Mononuclear cell (primary cell): ENCODE measurements around the gene TTC39C. TPM values are rescaled to one million over a fixed set of nuclear protein-coding genes. Genes with fewer than 3 reads are reported as not detected.

ENCODE experiments used
- H3K27me3 ChIP-seq: 2 replicates; pipeline ENCODE4 v1.6.0; 2011; ENCODE audit warnings: low read length, control low read depth; ENCODE audit not compliant: insufficient read depth
- H3K4me1 ChIP-seq: 2 replicates; pipeline ENCODE4 v1.5.1; 2011; ENCODE audit warnings: mild to moderate bottlenecking, low read length, control low read depth; ENCODE audit not compliant: insufficient read depth
- H3K4me3 ChIP-seq: 2 replicates; pipeline ENCODE4 v1.5.1; 2011; ENCODE audit warnings: mild to moderate bottlenecking, low read length, moderate library complexity
- H3K9me3 ChIP-seq: 2 replicates; pipeline ENCODE4 v1.5.1; 2011; ENCODE audit warnings: low read depth, mild to moderate bottlenecking, control low read depth, low read length
- total RNA-seq: library from RNA; depleted of rRNA; stranded (reverse); fragments of >200 nt; gene quantifications from one replicate; pipeline ENCODE4 v1.2.3, GENCODE V29; 2012

The TTC39C gene
- total RNA-seq, 1 donor: 81.8 TPM

DNA sequence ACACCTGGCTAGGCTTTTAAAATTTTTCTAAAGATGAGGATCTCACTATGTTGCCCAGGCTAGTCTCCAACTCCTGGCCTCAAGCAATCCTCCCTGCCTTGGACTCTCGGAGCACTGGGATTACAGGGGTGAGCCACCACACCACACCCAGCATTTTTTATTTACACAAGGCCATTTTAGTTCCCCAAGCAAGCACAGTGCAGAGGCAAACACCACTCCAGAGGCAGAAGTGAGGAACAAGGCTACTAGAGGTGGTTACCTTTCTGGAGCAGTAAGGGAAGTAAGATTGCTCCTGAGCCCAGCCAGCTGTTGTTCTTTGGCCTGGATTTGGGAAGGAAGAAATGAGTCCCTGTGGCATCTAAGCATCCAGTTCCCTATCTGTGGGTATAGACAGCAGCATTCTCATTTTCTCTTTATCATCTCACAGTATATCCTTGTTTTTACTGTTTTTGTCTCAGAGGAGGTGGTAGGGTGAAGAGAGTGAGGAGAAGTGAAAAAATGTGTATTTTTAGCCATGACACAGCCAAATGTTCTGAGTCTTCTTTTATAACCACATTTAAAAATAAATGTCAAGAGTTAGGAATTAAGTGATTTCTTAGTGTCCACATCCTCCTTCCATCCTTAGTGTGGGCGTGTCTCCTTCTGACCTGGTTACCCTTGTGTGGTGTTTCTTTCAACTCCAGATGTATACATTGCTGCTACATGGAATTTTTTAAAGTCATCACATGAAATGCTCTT is 10.5 kb upstream of the TTC39C start:
- Histone ChIP-seq H3K27me3 (no peaks in the 10 kb centered on the region), H3K4me1 (peaks cover 45% of the 10 kb centered on the region), H3K9me3 (no peaks in the 10 kb centered on the region), H3K4me3 (no peak overlapping the region)

DNA sequence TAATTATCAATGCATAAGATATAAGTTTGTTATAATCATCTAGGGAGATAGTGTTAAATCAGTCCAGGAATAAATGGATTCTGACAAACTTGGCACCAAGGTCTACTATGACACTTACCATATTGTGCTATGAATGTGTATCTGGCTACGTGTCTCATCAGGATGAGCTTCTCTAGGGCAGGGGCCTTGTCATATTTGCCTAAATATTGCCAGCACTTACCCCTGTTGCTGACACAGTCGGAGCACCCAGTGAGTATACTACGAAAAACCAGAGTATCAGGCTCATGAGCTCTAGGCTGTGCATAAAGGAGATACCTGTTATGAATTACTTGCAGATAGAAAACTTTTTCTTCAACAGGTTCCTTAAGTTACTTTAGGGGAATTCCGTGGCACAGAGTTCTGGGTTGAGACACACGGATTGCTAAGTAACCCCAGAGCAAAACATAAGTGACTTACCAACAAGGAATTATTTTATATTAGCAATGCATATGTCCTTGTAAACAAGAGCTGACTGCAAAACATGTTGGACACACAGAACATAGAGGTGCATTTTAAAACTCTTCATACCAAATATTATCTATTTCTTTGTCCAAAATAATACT is 7.7 kb upstream of the TTC39C start:
- no peak overlapping the region for H3K4me3 ChIP-seq
- peaks cover 60% of the 10 kb centered on the region for H3K4me1 ChIP-seq
- no peaks in the 10 kb centered on the region for H3K9me3 ChIP-seq
- no peaks in the 10 kb centered on the region for H3K27me3 ChIP-seq

DNA sequence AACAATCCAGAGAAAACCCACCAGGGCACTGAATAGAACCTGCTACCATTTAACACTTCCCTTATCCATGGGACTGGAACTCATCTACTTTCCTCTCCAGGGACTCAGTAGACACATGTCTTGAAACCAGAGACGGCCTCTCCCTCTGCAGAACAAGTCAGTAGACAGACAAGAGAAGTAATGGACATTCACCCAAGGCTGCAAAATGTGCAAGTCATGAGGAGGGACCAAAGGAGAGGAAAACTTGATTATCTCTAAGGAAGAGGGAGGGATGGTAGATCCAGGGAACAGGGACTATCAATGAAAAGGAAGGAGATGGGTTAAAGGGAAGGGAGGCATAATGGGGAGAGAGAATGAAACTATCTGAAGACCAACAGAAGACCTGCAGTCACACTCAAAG is 5.3 kb upstream of the TTC39C start:
- Histone ChIP-seq H3K4me1 (peaks cover 59% of the 10 kb centered on the region), H3K27me3 (no peaks in the 10 kb centered on the region), H3K4me3 (no peak overlapping the region), H3K9me3 (no peaks in the 10 kb centered on the region)

DNA sequence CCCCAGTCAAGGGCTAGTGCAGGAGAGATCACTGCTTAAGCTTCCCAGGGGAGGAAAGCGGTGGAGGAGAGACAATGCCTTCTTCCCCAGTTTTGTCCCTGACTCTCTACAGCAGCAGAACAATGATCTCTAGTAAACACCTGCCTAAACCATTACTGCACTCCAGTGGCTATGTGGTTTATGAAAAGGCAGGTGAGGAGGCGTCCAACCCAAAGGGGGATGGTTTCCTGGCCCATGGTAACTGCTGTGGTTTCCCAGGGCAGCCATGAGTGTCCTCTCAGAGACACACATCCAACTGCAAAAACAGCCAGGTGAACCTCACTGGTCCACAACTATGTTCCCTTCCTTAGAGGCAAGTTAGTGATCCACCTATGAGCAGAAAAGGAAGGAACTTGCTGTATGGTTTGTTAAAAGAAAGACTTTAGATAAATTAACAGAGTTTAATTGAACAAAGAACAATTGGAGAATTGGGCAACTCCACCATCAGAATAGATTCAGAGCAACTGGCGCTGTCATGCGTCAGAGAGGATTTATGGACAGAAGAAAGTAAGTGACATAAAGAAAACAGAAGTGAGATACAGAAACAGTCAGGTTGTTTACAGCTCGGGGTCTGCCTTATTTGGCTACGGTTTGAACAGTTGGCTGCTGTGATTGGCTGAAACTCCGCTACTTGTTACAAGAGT is 4.8 kb upstream of the TTC39C start:
- H3K27me3 ChIP-seq: no peaks in the 10 kb centered on the region
- no peak overlapping the region for H3K4me3 ChIP-seq
- H3K9me3 ChIP-seq: no peaks in the 10 kb centered on the region
- H3K4me1 ChIP-seq: peaks cover 54% of the 10 kb centered on the region

DNA sequence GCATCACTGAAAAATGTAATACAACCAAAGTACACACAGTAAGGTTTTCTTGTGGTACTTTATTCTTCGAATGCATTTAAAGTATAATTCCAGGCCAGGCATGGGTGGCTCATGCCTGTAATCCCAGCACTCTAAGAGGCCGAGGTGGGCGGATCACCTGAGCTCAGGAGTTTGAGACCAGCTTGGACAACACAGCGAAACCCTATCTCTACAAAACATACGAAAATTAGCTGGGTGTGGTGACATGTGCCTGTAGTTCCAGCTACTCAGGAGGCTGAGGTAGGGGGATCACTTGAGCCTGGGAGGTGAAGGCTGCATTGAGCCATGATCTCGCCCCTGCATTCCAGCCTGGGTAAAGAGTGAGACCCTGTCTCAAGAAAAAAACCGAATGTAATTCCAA is 3.9 kb upstream of the TTC39C start:
- Histone ChIP-seq H3K27me3 (no peaks in the 10 kb centered on the region), H3K4me1 (peaks cover 58% of the 10 kb centered on the region), H3K4me3 (no peak overlapping the region), H3K9me3 (no peaks in the 10 kb centered on the region)

DNA sequence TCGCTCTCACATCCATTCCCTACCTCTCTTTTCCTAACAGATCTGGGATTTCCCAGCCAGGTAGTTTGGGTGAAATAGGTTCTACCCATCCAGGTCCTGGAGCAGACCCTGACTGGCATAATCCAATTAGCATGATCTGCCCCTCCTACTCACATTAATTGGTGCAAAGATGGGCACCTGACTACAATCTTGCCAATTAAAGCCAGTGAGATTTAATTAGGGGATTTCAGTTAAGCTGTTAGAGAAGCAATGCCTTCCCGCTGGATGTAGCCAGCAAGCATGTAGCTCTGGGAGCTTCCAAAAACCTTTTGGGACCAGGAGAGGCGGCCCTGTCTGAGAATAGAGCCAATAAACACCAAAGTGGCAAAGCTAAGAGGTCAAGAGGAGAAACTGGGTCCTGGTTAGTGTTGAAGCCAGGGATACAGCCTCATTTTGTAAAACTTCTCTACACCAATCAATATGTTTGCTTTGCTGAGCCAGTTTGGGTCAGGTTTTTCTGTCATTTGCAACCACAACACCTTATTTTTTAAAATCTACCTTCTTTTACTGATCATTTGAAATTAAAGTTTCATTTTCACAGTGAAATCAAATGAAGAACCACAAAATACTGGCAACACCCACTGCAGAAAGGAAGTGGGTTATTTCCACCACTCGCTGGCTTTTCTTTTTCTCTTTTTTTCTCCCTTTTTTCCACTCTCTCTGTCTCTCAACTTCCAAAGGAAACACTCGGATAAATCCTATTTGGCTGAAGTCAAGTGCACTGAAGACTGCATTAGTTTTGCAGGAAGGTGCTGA is 3.2 kb upstream of the TTC39C start:
- H3K4me1 ChIP-seq: peaks cover 64% of the 10 kb centered on the region
- no peak overlapping the region for H3K4me3 ChIP-seq
- no peaks in the 10 kb centered on the region for H3K27me3 ChIP-seq
- no peaks in the 10 kb centered on the region for H3K9me3 ChIP-seq

DNA sequence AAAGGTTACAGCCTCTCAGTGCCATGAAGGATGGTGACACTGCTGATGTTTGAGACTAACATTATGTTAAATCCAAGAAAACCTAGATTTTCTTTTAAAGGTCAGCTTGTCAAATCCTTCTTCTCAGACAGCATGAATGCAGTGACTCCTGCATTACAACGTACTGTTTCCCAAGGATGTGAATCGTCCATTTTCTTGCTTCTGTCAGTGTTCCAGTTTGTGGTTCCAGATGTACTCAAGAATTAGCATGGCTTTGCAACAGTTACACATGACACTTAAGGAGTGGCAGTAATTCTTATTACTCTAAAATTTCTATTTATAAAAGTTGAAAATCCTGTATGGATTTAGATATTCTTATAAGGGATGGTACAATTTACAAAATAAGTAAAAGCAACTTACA is 1.5 kb upstream of the TTC39C start:
- Histone ChIP-seq H3K9me3 (no peaks in the 10 kb centered on the region), H3K4me3 (no peak overlapping the region), H3K27me3 (no peaks in the 10 kb centered on the region), H3K4me1 (peaks cover 82% of the 10 kb centered on the region)

DNA sequence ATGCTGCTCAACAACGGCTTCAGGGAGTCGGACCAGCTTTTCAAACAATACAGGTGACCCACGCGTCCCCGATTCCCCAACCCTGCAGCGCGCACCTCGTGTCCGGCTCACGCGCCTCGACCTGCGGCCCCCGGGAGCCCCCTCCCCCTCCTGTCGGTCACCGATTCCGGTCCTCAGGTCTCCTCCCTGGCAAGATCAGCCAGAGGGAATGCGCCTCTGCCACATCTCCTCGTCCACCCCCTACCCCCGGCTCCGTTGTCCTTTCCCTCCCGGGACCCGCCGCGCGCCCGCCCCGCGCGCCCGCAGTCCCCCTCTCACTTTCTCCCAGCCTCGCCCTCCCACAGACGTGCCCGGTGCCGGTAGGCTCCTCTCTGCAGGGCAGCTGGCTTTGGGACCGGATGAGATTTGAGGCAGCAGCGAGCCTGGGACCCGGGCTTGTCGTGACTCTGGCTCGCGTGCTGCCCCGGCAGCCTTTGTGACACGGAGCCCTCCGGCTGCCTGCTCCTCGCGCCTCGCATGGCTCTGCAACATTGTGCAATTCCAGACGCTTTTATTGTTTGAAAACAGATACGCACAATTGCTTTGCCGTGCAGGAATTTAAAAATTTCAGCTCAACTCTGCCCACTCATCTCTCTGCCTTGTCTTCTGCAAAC is 558 bp downstream of the TTC39C start:
- no peaks in the 10 kb centered on the region for H3K9me3 ChIP-seq
- peak overlapping the region; percentile 68 for H3K4me3 ChIP-seq
- H3K4me1 ChIP-seq: peaks cover 87% of the 10 kb centered on the region
- no peaks in the 10 kb centered on the region for H3K27me3 ChIP-seq

DNA sequence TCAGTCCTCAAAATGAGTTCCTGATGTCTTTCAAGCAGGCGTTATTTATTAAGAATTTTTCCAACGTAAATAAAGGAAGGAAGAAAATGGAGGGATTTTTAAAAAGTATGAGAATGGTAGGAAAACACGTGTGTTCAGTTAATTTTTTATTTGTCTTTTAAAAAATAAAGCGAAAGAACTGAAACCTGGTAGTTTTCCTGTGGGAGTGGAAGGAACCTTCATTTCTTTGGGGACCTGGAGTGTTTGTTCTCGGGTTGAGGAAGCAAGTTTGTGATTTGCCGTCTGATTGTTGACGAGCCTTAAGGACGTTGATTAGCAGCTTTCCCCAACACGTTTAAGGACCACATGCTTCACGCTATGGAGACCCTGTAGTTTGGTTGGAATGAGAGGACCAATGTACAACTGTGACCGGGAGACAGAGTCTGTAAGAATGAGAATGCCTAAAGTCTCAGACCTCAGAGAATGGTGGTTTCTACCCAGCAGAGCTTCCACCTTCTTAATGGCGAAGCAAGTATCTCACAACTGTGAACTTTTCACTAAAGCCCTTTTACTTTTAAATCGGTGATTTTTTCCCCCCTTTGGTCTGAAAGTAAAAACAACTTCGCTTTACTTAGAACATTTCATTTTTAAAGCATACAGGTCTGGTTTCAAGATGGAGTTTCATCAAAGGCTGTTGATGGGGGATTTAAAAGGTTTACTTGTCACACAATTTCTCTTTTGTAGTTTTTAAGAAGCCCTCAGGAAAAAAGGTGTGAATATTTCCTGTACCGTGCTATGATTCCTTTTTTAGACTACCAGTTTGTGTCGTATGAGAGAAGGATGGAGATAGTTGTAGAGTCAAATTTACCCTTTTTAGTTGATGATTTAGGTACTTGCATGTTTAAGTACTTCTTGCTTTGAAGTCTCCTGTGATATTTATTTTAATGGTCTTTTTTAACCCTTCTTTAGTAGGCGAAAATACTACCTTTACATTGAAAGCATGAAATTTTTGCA is 1.4 kb downstream of the TTC39C start:
- Histone ChIP-seq H3K27me3 (no peaks in the 10 kb centered on the region), H3K9me3 (no peaks in the 10 kb centered on the region), H3K4me1 (peaks cover 87% of the 10 kb centered on the region), H3K4me3 (peak overlapping the region; percentile 68)

DNA sequence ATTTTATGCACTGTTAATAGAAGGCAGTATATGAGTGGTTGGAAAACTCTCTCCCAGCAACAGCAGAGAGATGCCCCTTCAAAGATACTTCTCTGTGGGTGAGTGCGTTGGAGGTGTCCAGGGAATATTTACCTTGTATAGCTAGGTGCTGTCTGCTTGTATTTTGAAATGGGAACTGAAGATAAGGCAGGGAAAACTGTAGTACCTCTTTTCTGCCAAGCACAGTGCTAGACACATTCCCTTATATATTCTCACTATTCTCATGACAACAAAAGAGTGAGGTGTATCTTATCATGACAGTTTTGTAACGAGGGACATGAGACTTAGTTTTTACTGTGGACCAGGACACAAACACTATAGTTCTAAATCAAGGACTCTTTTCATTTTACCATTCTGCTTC is 2.1 kb downstream of the TTC39C start:
- peak overlapping the region; percentile 68 for H3K4me3 ChIP-seq
- no peaks in the 10 kb centered on the region for H3K9me3 ChIP-seq
- H3K27me3 ChIP-seq: no peaks in the 10 kb centered on the region
- H3K4me1 ChIP-seq: peaks cover 87% of the 10 kb centered on the region

DNA sequence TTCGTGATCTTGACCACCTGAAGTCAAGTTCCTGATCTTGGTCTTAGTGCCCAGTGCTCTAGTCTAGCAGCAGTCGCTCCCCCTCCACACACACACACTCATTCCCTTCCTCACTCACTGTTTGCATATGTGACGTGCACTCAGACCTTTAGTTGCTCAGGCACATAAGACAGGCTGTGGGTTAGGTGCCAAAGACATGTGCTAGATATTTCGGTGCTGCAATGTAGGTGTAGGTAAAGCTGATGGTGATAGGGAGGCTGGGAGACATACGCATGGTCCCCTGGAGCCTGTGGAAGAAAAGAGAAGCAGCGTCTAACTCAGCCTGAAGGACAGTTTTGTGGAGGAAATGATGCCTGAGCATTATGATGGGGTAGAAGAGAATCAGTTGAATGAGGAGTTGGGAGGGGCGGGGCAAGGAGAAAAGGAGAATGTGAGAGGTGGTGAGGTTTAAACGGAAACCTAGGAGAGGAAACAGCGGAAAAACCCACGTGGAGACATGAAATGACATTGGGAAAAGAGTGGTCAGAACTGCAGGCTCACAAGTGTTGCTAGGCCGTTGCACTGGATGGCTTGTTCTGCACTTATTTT is 3.8 kb downstream of the TTC39C start:
- H3K9me3 ChIP-seq: no peaks in the 10 kb centered on the region
- no peaks in the 10 kb centered on the region for H3K27me3 ChIP-seq
- peaks cover 89% of the 10 kb centered on the region for H3K4me1 ChIP-seq
- H3K4me3 ChIP-seq: no peak overlapping the region

DNA sequence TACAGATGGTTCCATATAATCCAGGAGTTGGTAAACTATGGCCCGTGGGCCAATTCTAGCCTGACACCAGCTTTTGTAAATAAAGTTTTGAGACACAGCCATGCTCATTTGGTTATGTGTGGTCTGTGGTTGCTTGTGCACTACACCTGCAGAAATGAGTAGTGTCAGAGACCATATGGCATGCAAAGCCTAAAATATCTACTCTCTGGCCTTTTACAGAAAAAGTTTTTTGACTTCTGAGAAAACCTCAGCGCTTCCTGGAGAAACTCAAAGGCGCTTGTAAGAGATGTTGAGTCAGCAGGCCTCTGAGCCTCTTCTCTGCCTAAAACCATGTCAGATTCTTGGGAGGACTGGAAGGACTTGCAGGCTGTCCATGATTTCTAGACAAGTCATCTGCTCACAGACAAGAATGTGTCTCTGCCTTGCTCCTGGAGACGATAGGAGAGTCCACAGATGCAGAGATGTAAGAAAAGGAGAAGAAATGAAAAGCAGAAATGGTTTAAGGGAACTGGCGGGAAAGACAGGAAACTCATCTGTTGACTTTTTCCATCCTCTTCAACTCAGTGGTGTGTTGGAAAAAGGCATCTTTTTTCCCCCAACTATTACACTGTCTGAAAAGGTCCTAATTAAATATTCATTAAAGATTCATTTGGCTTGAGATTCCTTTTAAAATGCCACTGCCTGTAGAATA is 5.2 kb downstream of the TTC39C start:
- H3K4me3 ChIP-seq: no peak overlapping the region

DNA sequence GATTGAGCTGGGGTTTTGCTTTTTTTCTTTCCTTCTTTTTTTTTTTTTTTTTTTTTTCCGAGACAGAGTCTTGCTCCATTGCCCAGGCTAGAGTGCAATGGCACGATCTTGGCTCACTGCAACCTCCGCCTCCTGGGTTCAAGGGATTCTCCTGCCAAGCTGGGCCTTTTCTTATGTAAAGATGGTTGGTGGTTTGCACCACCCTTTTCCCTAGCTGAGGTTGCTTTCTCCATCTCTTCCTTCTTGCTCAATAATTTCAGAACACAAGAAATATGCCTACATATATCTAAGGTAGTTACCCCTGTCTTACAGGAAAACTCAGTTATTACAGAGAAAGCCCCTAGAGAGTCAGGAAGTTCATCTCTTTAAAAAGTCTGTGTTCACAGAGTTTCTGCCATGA is 7.0 kb downstream of the TTC39C start:
- H3K9me3 ChIP-seq: no peaks in the 10 kb centered on the region
- no peaks in the 10 kb centered on the region for H3K27me3 ChIP-seq
- no peak overlapping the region for H3K4me3 ChIP-seq
- H3K4me1 ChIP-seq: peaks cover 95% of the 10 kb centered on the region

More for the DNA sequence above, 5.2 kb downstream of the TTC39C start:
- no peaks in the 10 kb centered on the region for H3K27me3 ChIP-seq
- peaks cover 93% of the 10 kb centered on the region for H3K4me1 ChIP-seq
- no peaks in the 10 kb centered on the region for H3K9me3 ChIP-seq
